HEK293T (cell line): ENCODE data around the gene TMEM107.
A peak's percentile ranks its signal among the peaks of the same experiment; 100 is the strongest.

Source experiments
- CTCF ChIA-PET: fragments of 350-600 bp; formaldehyde crosslinking; extraction: SDS; loops from one replicate; lab custom pipeline; 2021; ENCODE audit warnings: antibody characterized with exemption, inconsistent platforms; lab: Yijun Ruan, JAX
- POLR2A ChIA-PET: fragments of 350-600 bp; formaldehyde crosslinking; extraction: SDS; loops from one replicate; lab custom pipeline; 2020; ENCODE audit warnings: antibody characterized with exemption, inconsistent platforms; lab: Yijun Ruan, JAX
- DNase-seq: peaks from one replicate; pipeline ENCODE4 v3.0.0; 2012; ENCODE audit warnings: mixed read lengths; ENCODE audit errors: extremely low spot score
- ARNT ChIP-seq: fragments of 450-650 bp; IDR thresholded peaks from 2 replicates; pipeline ENCODE4 v1.6.1; 2017; ENCODE audit warnings: mild to moderate bottlenecking
- BHLHE40 ChIP-seq: fragments of 450-650 bp; IDR thresholded peaks from 2 replicates; pipeline ENCODE4 v1.6.1; 2016; ENCODE audit warnings: mild to moderate bottlenecking, moderate library complexity, borderline replicate concordance
- CTBP1 ChIP-seq: fragments of 450-650 bp; IDR thresholded peaks from 2 replicates; pipeline ENCODE4 v1.6.1; 2016; ENCODE audit warnings: borderline replicate concordance
- ELF4 ChIP-seq: fragments of 450-650 bp; IDR thresholded peaks from 2 replicates; pipeline ENCODE4 v1.6.1; 2017; ENCODE audit warnings: antibody characterized with exemption
- FOXA1 ChIP-seq: fragments of 450-650 bp; IDR thresholded peaks from 2 replicates; pipeline ENCODE4 v1.6.1; 2016; ENCODE audit warnings: mild to moderate bottlenecking
- FOXK2 ChIP-seq: fragments of 450-650 bp; IDR thresholded peaks from 2 replicates; pipeline ENCODE4 v1.6.1; 2016; ENCODE audit warnings: mild to moderate bottlenecking
- FOXM1 ChIP-seq: fragments of 450-650 bp; IDR thresholded peaks from 2 replicates; pipeline ENCODE4 v1.6.1; 2017; ENCODE audit warnings: mild to moderate bottlenecking, borderline replicate concordance
- HDGF ChIP-seq: fragments of 450-650 bp; IDR thresholded peaks from 2 replicates; pipeline ENCODE4 v1.6.1; 2017; ENCODE audit warnings: antibody characterized with exemption, borderline replicate concordance
- L3MBTL2 ChIP-seq: fragments of 450-650 bp; conservative IDR thresholded peaks from 2 replicates; pipeline ENCODE4 v1.6.1; 2016; ENCODE audit warnings: mild to moderate bottlenecking
- LEF1 ChIP-seq: fragments of 450-650 bp; IDR thresholded peaks from 2 replicates; pipeline ENCODE4 v1.6.1; 2017; ENCODE audit warnings: mild to moderate bottlenecking, borderline replicate concordance
- NFRKB ChIP-seq: fragments of 450-650 bp; IDR thresholded peaks from 2 replicates; pipeline ENCODE4 v1.6.1; 2016; ENCODE audit warnings: mild to moderate bottlenecking, moderate library complexity
- SP1 ChIP-seq: fragments of 450-650 bp; IDR thresholded peaks from 2 replicates; pipeline ENCODE4 v1.6.1; 2017
- SUZ12 ChIP-seq: fragments of 450-650 bp; IDR thresholded peaks from 2 replicates; pipeline ENCODE4 v1.6.1; 2016; ENCODE audit warnings: mild to moderate bottlenecking
- TARDBP ChIP-seq: fragments of 450-650 bp; IDR thresholded peaks from 2 replicates; pipeline ENCODE4 v1.6.1; 2016
- ZNF384 ChIP-seq: fragments of 450-650 bp; IDR thresholded peaks from 2 replicates; pipeline ENCODE4 v1.6.1; 2016
- TF ChIP-seq, protein P1 (sequence below): fragments of 450-650 bp; IDR thresholded peaks from 2 replicates; pipeline ENCODE4 v1.6.1; 2016

Gene TMEM107

DNA sequence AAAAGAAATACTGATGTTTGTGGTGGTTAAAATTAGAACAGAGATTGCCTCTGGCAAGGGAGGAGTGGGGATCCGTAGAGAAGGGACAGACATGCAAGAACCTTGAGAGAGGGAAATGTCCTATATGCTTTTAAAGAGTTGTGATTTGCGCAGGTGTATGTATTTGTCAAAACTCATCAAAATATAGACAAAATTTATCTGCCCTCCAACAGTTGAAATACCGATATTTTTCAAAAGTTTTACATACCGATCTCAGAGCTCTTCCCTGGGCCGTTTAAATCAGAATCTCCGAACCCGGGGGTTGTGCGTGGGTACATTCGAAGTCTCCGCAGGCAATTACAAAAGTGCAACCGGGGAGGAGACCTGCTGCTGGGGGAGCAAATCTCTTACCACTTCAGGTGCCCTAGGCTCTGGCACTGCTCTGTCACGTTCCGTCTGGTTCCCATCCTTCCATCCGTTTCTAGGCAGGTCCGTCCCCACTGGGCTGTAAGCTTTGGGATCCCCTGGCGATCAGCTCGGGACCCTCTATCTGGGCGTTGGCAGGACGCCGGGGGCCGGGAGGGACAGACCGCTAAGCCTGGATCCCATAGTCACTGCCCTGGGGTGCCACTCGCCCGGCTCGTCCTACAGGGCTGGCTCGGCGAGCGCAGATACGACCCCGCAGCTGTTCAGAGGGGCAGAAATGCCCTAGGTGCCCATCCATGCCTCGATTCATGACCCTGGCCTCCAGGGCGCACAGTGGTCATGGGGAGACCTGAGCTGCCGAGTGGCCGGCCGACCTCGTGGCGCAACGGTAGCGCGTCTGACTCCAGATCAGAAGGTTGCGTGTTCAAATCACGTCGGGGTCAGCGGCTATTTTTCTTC lies 9.6 kb upstream of the TMEM107 start:
- peak; percentile 60 for DNase-seq
- POLR2A ChIA-PET = interaction anchor here (0.8 to 10.5 kb wide), 9 partner anchors 9 to 110 kb away, joined by 3 to 135 read pairs (median 4); partner anchors contain the start of genes AURKB and SLC25A35
- CTCF ChIA-PET = interaction anchor here (0.6 to 1.4 kb wide), 6 partner anchors 32 to 68 kb away, joined by 3 to 5 read pairs (median 4); no protein-coding TSS in a partner anchor
- TF ChIP-seq SP1 (no peak), NFRKB (no peak), ZNF384 (peak; percentile 93; the same call in 1 of the 2 replicates), FOXM1 (no peak), HDGF (no peak), ELF4 (no peak), TARDBP (peak; percentile 38; the same call in 1 of the 2 replicates), CTBP1 (peak; percentile 28; the same call in 1 of the 2 replicates), FOXA1 (no peak), FOXK2 (no peak), ARNT (no peak), SUZ12 (no peak), BHLHE40 (no peak), LEF1 (no peak), L3MBTL2 (no peak; the same call in 1 of the 2 replicates)
- TF ChIP-seq, protein P1, sequence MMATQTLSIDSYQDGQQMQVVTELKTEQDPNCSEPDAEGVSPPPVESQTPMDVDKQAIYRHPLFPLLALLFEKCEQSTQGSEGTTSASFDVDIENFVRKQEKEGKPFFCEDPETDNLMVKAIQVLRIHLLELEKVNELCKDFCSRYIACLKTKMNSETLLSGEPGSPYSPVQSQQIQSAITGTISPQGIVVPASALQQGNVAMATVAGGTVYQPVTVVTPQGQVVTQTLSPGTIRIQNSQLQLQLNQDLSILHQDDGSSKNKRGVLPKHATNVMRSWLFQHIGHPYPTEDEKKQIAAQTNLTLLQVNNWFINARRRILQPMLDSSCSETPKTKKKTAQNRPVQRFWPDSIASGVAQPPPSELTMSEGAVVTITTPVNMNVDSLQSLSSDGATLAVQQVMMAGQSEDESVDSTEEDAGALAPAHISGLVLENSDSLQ = no peak

DNA sequence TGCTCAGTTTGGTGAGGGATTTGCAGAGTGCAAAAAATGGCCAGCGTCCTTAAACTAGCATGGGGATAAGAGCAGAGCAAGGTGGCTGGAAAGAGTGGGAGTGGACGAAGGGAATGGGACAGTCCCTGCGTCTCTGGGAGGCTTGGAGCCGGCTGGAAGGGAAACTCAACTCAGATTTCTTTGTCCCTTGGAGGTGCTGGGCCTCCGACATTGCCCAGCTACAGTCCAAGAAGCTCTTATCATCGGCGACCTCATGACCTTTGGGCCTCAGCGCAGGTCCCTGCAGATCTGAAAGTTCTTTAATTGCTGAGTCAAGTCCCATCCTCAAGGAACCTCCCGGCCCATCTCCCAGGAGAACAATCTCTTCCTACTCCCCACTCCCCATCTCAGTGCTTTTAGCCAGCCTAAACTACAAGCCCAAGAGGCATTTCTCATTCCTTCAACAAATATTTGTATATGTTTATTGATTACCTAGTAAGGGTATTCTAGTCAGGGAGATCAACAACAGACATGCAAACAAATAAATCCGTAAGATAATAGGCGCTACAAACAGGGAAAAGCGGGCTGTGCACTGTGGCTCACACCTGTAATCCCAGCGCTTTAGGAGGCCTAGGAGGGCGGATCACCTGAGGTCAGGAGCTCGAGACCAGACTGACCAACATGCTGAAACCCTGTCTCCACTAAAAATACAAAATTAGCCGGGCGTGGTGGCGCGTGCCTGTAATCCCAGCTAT lies 985 bp upstream of the TMEM107 start:
- no peak for DNase-seq
- ChIA-PET POLR2A (interaction anchor here (0.6 to 2.4 kb wide), 11 partner anchors 9 to 117 kb away, joined by 3 to 13 read pairs (median 6); partner anchors contain the start of genes AURKB and BORCS6), CTCF (no interaction called here)
- TF ChIP-seq SP1 = no peak
- TF ChIP-seq ARNT = no peak
- TF ChIP-seq FOXK2 = no peak
- TF ChIP-seq SUZ12 = no peak
- no peak for TF ChIP-seq CTBP1
- no peak for TF ChIP-seq NFRKB
- TF ChIP-seq L3MBTL2 = 0 out of 2 replicates have a peak, but pooled peaks have one; percentile 4

DNA sequence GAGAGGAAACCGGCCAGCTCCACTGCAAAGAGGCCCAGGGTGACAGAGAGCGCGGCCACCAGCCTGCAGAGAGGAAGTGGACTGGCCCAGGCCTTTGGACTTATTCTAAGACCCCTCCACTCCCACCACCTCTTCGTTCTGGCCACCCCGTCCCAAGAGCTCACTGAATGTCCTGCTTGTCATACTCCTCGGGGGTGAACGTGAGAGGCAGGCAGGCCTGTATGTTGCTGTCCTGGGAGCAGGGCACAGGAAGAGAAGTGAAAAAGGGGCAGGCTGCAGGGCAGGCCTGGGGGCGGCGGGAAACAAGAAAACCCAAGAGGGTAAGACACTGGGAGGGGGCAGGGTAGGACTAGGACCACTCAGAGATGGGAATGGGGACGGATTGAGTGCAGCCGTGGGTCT lies 384 bp downstream of the TMEM107 start:
- DNase-seq = no peak
- ChIA-PET POLR2A (interaction anchor here (1.0 to 2.6 kb wide), 10 partner anchors 12 to 72 kb away, joined by 3 to 13 read pairs (median 6); partner anchors contain the start of genes AURKB, BORCS6 and CTC1), CTCF (no interaction called here)
- no peak for TF ChIP-seq TARDBP
- TF ChIP-seq ELF4 = no peak
- TF ChIP-seq NFRKB = no peak
- no peak for TF ChIP-seq BHLHE40
- no peak for TF ChIP-seq FOXM1

DNA sequence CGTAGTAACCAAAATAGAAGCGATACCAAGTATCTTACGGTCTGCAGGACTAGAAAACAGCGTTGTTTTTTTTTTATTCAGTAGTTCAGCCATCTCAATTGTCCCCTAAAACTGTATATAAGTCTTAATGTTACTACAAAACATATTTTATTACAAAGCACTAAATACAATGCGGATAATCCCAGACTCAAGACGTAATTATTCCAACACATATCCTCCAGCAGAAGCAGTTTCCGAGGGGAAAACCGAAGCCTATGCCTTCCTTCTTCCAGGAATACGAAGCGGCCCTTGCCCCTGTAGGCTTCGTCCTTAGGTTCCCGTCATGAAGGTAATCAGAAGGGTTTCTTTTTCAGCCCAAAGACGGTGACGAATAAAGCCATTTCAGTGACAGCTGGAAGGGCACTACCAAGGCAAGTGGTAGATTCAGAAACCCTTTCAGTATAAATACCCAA lies 2.3 kb downstream of the TMEM107 start:
- ChIA-PET POLR2A (interaction anchor here (0.6 to 2.6 kb wide), 45 partner anchors 9 to 455 kb away, joined by 3 to 32 read pairs (median 7); partner anchors contain the start of genes ALOX12B, ALOXE3, AURKB and BORCS6), CTCF (interaction anchor here (1.0 to 1.2 kb wide), 2 partner anchors 15 to 55 kb away, joined by 3 to 5 read pairs; no protein-coding TSS in a partner anchor)
- TF ChIP-seq ARNT (no peak), FOXA1 (no peak), ELF4 (no peak), L3MBTL2 (no peak), CTBP1 (no peak), LEF1 (no peak), TARDBP (no peak), FOXK2 (no peak), ZNF384 (no peak), BHLHE40 (no peak)
- TF ChIP-seq, protein P1 = no peak
- DNase-seq = no peak

DNA sequence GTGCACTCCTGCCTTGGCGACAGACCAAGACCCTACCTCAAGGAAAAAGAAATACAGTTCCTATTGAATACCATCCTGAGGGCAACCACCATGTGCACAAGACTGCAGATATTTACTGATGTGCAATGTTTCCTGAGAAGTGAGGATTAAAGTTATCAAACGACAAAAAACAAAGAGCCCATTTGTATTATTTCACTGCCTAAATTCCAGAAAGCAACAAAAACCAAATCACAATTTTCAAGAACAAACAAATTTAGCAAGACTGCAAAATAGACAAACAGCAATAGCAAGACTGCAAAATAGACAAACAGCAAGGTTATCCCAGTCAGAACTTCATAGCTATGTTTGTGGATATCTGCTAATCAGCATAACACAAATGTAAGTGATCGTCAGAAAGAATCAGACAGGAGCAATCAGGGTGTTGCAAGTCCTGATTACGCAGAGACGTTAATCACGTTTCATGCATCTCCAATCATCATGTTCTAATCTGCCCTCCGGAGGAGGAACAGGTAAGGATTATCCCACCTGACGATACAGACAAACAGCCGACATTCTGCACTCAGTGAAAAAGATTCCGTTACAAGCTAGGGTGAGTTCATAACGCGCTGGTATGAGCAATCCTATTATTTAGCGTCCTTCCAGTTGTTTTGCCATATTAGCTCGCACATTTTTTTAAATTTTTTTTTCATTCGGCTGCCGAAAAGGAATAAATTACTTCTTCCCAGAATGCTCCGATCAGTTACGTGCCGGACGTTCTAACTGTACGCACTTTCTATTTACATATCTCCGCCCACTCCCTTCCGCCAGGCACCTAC lies 2.9 kb downstream of the TMEM107 start:
- CTCF ChIA-PET = interaction anchor here (0.7 to 1.2 kb wide), 3 partner anchors 15 to 54 kb away, joined by 3 to 5 read pairs (median 3); no protein-coding TSS in a partner anchor
- POLR2A ChIA-PET = interaction anchor here (0.6 to 1.9 kb wide), 44 partner anchors 9 to 455 kb away, joined by 3 to 32 read pairs (median 7); partner anchors contain the start of genes ALOX12B, ALOXE3, AURKB and BORCS6
- DNase-seq = peak; percentile 79
- no peak for TF ChIP-seq SUZ12
- peak; percentile 74; the same call in 1 of the 2 replicates for TF ChIP-seq ARNT
- peak; percentile 73 for TF ChIP-seq TARDBP
- TF ChIP-seq CTBP1 = peak; percentile 96
- TF ChIP-seq NFRKB = peak; percentile 98
- peak; percentile 37; the same call in 1 of the 2 replicates for TF ChIP-seq ZNF384
- TF ChIP-seq BHLHE40 = peak; percentile 80
- peak; percentile 84 for TF ChIP-seq L3MBTL2
- no peak for TF ChIP-seq HDGF
- peak; percentile 98 for TF ChIP-seq FOXK2
- no peak for TF ChIP-seq SP1
- no peak for TF ChIP-seq FOXA1
- TF ChIP-seq FOXM1 = peak; percentile 72; the same call in 1 of the 2 replicates
- TF ChIP-seq LEF1 = 0 out of 2 replicates have a peak, but pooled peaks have one; percentile 59
- peak; percentile 100 for TF ChIP-seq ELF4
- TF ChIP-seq, protein P1 = peak; percentile 85
